GM18508 (cell line): ENCODE measurements around the gene P2RY6.
"Not testable (repeated sequence)": the region's sequence is repeated elsewhere in the genome, so short reads cannot be mapped to it uniquely, and the experiment has no call there.

Experiments
- ATAC-seq: cut with Tn5 transposase; IDR thresholded peaks from one replicate; pipeline ENCODE4 v1.9.1; 2021; ENCODE audit warnings: moderate number of reproducible peaks; ENCODE audit not compliant: insufficient read depth, unreplicated experiment

Gene P2RY6

GRCh38 chr11:73271936-73272679 is at the start of gene P2RY6:
P2RY6 (plus strand) TSS chr11:73272338; CDS start chr11:73296519, 24,181 bp downstream.
- no peak for ATAC-seq

- no peak for ATAC-seq
Observed at GRCh38 chr11:73223998-73224730, 48.0 kb upstream of the P2RY6 start.

- no peak for ATAC-seq
Observed at GRCh38 chr11:73225001-73225686, 47.0 kb upstream of the P2RY6 start.

GRCh38 chr11:73225851-73226250 is 46.3 kb upstream of the P2RY6 start:
- ATAC-seq = no peak

- ATAC-seq = no peak
Observed at GRCh38 chr11:73226297-73227006, 45.7 kb upstream of the P2RY6 start.

- no peak for ATAC-seq
Observed at GRCh38 chr11:73227571-73228211, 44.4 kb upstream of the P2RY6 start.

- ATAC-seq = no peak
Observed at GRCh38 chr11:73228268-73229134, 43.6 kb upstream of the P2RY6 start.

GRCh38 chr11:73229321-73229895 is 42.7 kb upstream of the P2RY6 start:
- no peak for ATAC-seq

- no peak for ATAC-seq
Observed at GRCh38 chr11:73229896-73230875, 42.0 kb upstream of the P2RY6 start.

- ATAC-seq = no peak
Observed at GRCh38 chr11:73230931-73231330, 41.2 kb upstream of the P2RY6 start.

GRCh38 chr11:73232487-73232886 is 39.7 kb upstream of the P2RY6 start:
- ATAC-seq = not testable (repeated sequence)

GRCh38 chr11:73233211-73233610 is 38.9 kb upstream of the P2RY6 start:
- ATAC-seq = no peak

GRCh38 chr11:73233692-73234470 is 38.3 kb upstream of the P2RY6 start:
- ATAC-seq = no peak

- ATAC-seq = no peak
Observed at GRCh38 chr11:73234471-73235181, 37.5 kb upstream of the P2RY6 start.

GRCh38 chr11:73235236-73235786 is 36.8 kb upstream of the P2RY6 start:
- ATAC-seq = no peak

GRCh38 chr11:73236205-73236765 is 35.9 kb upstream of the P2RY6 start:
- no peak for ATAC-seq
